HG03095 (cell line): Measurements from ENCODE around the gene PCK2.
A peak's percentile ranks its signal among the peaks of the same experiment; 100 is the strongest.
"Not testable (repeated sequence)": the region's sequence is repeated elsewhere in the genome, so short reads cannot be mapped to it uniquely, and the experiment has no call there.

ENCODE experiments used
- ATAC-seq: cut with Tn5 transposase; IDR thresholded peaks from one replicate; pipeline ENCODE4 v1.9.1; 2021; ENCODE audit warnings: moderate library complexity; ENCODE audit not compliant: unreplicated experiment

The PCK2 gene

DNA sequence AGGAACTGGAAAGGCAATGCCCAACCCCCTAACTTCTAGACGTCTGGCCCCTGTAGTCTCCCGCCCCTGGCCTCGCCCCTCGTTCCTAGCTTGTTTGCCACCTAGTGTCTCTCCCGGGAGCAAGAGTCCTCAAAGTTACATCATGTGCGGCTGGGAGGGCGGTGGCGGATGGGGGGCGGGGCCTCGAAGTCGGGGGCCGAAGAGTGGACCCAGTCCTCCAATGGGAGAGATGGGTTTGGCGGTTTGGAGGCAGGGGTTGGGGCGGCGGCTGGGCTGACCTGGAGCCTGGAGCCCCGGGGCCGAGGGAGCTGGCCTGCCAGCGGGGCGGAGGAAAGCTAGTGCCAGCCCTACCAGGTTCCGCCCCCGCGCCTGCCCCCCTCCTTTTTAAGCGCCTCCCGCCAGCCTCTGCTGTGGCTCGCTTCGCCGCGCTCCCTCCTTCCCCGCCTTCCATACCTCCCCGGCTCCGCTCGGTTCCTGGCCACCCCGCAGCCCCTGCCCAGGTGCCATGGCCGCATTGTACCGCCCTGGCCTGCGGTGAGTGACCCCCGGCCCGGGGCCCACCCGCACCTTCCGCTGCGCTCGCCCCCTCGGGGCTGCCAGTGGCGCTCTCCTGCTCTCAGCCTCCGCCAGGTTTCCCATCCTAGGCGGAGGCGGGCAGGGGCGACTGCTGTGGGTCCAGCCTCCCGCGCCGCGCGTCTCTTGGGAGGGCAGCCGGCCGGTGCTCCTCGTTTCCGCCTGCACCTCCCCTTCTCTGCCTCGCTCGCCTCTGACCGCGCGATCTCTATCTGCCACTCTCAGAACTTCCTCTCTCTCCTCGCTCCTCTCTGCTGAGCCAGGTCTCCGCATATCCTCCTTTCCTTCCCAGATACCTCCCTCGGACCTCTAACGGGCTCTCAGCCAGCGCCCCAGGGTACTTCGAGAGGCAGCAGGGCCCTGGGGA lies at the start of gene PCK2:
PCK2 (plus strand) TSS at position 411 of the 940 bp plus-strand sequence; CDS start at position 506, 95 bp downstream.
- ATAC-seq = peak; percentile 41

DNA sequence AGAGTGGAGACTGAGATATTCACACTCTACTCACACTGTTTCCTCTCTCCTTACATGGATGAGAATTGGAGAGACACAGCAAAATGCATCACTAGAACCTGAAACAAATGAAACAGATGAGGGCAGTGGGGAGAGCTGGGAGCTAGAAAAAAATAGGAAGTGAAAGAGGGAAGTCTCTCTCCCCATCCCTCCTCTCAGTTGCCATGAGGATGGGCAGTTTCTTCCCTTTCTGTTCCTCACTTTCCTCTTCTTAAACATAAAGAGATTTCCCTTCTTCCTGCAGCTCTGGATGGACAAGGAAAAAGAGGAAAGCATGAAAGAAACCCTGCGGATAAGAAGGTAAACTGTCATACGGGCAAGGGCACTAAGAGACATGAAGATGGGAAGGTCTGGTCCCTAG lies 45.1 kb upstream of the PCK2 start:
- ATAC-seq = not testable (repeated sequence)

DNA sequence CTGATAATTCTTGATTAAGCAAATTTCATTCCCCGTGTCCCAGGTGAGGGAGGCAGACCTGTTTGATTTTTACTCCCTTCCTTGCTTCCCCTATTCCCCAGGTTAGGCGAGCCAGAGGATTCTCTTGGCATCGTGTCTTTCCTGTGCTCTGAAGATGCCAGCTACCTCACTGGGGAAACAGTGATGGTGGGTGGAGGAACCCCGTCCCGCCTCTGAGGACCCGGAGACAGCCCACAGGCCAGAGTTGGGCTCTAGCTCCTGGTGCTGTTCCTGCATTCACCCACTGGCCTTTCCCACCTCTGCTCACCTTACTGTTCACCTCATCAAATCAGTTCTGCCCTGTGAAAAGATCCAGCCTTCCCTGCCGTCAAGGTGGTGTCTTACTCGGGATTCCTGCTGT lies 43.4 kb upstream of the PCK2 start:
- ATAC-seq = not testable (repeated sequence)

DNA sequence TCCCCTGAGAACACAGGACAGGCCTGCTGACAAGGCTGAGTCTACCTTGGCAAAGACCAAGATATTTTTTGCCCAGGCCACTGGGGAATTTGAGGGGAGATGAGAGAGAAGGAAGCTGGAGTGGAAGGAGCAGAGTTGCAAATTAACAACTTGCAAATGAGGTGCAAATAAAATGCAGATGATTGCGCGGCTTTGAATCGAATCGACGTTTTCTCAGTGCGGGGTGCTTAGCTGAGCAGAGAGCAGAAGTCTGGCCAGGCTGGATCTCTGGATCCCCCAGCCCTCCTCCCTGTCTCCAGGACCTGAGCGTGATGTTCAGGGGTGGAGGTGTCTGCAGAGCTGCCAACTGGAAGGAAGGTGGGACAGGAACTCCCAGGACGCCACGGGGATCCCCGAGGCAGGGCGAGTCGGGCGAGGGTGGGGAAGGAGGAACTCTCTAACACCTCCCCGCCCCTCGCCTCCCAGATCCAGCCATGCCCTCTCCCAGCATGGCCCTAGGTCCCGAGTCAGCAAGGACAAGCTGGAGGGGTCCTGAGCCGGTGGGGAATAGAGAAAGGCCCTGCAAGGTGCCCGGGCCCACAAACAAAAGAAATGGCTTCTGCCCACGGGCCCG lies 42.8 kb upstream of the PCK2 start:
- ATAC-seq = peak; percentile 13

DNA sequence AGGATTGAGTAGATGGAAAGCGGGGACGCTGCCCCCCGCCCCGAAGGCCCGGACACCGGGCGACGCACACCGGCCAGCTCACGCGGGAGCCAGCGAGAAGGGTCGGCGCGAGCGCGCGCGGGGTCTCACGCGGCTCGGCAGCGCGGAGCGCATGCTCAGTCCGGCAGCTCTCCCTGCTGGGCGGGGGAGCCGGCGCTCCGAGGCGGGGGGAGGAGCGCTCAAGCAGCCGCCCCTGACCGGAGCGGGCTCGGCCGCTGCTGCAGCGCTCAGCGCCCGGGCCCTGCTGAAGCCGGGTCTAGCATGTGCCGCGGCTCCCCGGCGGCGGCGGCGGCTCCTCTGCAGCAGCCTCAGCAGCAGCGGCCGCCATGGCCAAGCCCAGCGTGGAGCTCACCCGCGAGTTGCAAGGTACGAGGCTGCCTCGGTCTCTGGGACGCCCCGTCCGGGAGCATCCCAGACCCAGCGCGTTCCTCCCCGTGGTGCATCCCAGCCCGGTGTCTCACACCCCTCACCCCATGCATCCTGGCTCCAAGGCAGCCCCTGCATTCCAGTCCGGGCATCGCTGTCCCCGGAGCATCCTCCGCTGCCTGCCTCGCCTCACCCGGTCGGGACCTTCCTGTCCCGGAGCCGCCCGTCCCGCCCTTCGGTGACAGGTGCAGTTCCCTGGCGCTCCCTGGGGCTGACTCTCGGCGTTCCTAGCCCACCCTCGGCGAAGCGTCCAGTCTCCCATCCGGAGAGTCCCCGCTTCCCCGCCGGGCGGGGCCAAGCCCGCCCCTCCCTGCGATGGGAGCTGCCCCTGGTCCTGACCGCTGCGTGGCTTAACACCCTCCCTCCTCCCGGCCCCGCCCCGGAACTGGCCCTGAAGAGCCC lies 42.1 kb upstream of the PCK2 start, which contains the start of gene CARMIL3:
CARMIL3 (plus strand) TSS at position 221 of the 867 bp plus-strand sequence; CDS start at position 366, 145 bp downstream.
- ATAC-seq = peak; percentile 63

DNA sequence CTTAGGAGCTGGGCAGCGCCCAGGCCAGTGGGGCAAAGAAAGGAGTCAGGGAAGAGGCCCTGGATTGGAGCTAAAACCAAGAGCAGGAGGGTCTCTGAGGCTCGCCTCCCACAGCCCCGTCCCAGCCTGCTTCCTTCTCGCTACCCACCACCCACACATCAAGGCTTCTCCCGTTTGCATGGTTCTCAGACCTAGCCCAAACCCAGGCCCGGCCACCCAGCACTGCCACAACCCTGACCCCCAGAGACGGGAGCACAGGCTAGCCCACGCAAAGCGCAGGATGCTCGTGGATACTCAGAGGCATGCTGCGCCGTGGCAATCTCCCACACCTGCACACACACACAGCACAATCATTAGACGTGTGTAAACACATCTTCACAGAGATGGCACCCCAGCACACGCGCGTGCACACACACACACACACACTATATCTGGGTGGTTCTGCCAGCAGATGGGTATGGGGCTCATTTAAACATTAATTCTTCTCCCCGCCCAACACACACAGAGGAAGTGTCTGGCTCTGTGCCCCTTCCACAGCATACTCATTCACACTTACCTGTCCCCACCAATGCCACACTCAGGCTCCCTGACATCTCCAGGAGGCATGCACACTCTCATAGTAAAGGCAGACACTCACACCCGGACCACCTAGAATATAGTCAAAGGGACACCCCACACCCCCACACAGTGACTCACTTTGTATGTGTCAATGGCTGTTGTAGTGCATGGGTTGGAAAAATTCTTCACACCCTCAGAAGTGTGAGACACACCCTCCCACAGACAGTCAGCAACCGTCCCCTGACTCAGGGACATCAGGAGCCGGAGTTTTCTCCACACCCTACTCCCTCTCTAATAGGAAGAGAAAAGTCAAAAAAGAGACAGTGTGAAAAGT lies 41.2 kb upstream of the PCK2 start:
- no peak for ATAC-seq

DNA sequence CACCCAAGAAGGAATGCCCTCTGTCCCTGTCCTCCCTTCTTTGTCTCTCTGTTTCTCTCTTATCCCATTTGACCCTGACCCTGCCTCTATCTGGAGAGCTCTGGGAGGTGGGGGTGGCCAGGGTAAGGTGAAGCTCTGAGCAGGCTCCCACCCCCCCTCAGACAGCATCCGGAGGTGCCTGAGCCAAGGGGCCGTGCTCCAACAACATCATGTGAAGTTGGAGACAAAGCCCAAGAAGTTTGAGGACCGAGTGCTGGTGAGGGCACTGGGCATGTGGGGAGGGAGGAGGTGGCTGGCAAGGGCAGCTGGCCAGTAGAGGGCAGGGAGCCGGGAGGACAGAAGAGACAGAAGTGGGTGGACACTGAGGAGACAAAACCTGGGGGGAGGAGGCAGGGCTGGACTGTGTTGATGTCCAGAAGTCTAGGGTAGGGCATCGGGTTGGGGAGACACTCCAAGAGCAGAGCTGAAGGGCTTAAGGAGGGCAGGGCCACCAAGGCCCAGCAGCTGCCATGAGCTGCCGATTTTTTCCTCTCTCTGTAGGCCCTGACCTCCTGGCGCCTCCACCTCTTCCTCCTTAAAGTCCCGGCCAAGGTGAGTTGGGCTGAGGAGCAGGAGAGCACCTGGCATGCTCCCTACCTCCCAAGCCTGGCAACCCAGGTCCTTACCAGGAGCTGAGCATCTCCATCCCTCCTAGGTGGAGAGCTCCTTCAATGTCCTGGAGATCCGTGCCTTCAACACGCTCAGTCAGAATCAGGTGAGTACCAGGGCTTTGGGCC lies 40.4 kb upstream of the PCK2 start:
- no peak for ATAC-seq

DNA sequence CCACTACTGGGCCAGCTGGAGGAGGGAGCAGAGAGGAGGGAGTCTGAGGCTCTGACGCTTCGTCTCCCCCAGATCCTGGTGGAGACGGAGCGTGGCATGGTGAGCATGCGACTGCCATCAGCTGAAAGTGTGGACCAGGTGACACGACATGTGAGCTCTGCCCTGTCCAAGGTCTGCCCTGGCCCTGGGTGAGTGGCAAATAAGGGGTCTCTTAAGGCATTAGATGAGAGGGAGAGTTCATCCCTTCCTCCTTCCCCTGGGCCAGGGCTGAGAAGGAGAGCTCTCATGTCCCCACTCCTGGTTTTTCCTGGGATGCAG lies 39.8 kb upstream of the PCK2 start:
- ATAC-seq = no peak

DNA sequence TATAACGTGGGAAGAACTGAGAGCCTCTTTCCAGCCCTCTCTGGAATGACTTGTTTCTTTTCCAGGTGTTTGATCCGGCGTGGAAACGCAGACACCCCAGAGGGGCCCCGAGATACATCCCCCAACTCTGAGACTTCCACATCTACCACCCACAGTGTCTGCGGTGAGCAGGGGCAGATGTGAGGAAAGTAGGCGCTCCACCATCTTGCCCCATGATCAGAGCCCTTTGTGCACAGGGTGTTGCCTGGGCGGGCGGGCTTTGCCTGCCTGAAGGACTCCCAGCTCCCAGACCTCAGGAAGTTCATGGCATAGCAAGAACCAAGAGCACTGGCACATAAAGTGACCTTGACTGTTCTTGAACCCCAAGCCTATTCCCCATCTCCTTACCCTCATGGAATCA lies 39.5 kb upstream of the PCK2 start:
- ATAC-seq = no peak

DNA sequence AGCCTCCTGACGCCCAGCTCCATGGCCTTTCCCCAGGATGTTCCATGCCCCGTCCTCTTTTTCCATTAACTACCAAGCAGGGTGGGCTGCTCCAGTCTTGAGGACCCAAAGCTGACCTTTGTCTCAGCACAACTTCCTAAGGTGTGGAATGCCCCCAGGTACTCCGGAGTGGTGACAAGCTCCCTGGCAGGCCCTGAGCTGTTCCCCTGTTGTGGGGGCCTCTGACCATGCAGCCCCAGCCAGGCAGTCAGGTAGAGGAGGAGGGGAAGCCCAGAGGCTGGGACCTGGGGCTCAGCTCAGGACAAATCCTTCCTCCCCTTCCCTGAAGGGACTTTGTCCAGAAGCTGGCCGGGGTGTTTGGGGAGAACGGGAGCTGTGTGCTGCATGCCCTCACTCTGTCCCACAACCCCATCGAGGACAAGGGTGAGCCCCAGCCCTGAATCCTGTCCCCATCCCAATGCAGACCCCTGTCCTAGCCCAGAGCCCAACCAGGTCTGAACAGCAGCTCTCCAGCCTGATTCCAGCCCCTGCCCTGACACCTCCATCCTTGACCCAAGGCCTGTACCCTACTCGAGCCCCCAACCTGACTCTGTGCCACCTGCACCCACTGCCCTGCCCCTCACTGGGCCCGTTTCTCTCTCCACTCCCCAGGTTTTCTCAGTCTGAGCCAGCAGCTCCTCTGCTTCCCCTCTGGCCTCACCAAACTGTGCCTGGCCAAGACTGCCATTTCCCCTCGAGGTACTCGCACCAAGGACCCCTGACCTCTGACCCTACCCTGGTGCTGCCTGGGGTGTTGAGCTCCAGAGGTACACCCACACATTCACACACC lies 37.9 kb upstream of the PCK2 start:
- ATAC-seq = no peak

DNA sequence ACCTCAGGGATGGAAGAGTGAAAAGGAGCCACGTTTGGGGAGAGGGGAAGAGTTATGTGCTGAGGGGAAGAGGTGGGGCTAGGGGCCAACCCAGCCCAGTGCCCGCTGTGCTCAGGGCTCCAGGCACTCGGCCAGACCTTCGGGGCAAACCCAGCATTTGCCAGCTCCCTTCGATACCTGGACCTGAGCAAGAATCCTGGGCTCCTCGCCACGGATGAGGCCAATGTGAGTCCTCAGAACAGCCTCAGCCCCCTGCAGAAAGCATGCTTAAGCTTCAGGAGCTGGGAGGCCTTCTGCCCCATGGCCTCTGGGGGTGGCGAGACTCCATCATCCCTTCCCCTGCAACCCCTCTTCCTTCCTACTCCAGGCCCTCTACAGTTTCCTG lies 37.3 kb upstream of the PCK2 start:
- no peak for ATAC-seq

DNA sequence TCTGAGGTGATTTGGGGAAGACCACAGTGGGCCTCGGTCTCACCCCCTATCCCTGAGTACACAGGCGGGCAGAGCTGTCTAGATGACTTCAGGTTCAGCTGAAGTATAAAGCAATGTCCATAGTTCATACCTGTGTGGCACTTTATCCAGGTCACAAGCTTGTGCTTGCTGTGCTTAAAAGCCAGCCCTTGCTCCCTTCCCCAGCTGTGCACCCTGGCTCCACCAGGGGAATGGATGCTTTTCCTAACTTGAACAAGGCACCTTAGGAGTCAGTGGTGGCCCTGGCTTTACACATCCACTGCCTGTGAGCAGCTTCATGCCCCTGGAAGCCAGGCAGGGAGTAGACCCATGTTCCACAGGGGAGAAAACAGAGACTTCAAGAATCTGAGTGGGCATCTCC lies 36.8 kb upstream of the PCK2 start:
- no peak for ATAC-seq

DNA sequence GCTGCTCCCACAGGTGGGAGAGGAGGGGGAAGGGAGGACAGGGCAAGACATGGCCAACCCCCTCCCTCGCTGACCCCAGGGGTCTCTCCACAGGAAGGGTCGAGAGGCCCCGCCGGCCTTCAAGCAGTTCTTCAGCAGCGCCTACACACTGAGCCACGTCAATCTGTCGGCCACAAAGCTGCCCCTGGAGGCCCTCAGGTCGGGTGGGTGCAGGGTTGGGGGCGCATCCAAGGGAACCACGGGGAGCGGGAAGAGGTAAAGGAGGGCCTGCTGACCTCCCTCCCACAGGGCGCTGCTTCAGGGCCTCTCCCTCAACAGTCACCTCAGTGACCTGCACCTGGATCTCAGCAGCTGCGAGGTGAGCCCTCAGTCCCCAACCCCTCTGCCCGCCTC lies 36.2 kb upstream of the PCK2 start:
- ATAC-seq = no peak

DNA sequence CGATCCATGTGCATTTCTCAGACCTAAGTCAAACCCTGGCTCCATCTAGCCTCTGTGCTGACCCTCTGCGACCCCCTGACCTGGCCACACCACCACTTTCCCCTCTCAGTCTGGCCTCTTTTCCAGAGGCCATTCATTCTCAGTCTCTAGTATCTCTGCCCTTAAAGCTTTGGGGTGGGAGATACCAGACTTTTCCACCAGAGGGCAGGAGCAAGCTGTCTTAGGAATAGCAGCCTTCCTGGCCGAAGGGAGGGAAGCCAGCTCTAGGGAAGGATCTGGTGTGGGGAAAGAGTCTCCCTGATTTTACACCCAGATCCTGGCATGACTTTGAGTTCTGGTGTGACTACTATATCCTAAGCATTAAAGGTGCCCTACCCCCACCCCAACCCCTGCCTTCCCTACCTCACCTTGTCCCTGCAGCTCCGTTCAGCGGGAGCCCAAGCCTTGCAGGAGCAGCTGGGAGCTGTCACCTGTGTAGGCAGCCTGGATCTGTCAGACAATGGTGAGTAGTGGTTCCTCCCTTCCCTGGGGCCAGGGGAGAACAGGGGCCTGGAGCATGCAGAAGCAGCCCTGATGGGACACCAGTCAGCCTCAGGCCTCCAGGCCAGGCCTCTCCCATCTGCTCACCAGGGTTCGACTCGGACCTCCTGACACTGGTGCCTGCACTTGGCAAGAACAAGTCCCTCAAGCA lies 35.7 kb upstream of the PCK2 start:
- peak; percentile 67 for ATAC-seq

DNA sequence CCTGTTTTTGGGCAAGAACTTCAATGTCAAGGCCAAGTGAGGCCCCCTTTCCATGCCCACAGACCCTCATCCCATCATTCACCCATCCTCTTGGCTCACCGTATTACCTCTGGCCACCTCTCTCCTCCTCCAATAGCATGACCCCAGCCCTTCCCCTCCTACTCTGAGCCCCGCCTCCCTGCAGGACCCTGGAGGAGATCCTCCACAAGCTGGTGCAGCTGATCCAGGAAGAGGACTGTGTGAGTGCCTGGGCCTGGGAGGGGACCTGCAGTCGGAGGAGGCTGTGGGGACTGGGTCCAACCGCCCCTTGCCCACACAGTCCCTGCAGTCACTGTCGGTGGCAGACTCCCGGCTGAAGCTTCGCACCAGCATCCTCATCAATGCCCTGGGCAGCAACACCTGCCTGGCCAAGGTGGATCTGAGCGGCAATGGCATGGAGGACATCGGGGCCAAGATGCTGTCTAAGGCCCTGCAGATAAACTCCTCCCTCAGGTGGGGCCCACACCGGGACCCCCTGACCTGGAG lies 35.1 kb upstream of the PCK2 start:
- no peak for ATAC-seq

DNA sequence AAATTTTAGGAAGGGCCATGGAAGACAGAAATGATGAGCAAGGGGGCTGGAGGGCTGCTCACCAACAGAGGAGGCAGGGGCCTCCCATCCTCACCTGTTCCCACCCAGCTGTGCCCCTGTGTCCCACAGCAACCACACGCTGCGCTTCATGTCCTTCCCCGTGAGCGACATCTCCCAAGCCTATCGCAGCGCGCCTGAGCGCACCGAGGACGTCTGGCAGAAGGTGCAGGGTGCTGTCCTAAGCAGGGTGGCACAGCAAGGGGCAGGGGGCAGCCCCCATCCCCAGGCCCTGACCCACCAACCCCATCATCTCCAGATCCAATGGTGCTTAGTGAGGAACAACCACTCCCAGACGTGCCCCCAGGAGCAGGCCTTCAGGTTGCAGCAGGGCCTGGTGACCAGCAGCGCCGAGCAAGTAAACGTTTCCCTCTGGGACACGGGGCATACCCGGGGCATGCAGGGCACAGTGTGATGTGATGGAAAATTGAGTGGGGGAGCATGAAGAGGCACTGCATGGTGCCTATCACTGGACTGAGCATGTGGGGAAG lies 34.2 kb upstream of the PCK2 start:
- no peak for ATAC-seq

DNA sequence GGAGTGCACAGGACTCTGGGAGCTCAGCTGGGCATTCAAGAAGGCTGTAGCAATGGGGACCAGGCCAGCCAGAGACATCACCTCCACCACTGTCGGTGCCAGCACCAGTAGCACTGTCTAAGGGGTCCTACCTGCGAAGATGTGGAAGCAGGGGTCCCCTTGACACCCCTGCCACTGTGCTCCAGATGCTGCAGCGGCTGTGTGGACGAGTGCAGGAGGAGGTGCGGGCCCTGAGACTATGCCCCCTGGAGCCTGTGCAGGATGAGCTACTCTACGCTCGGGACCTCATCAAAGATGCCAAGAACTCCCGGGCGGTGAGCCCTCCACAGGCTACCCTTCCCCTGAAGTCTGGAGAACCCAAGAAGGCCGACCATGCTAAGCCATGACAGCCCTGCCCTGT lies 33.7 kb upstream of the PCK2 start:
- ATAC-seq = no peak
